ENCODE measurements around the gene OVOL3. TPM values are rescaled to one million over a fixed set of nuclear protein-coding genes. Genes with fewer than 3 reads are reported as not detected.

The OVOL3 gene
- total and polyA plus RNA-seq, 11 donors = not detected

GRCh38 chr19:36101550-36102327, 9.2 kb upstream of the OVOL3 start:
- peak overlapping the region in 4 of 12 donors; percentile 29 to 43 (median 38) for H3K4me3 ChIP-seq
- no peak for ATAC-seq
- peaks cover 0 to 34% (median 19%) of the 10 kb centered on the region in 12 donors for H3K4me1 ChIP-seq

GRCh38 chr19:36103040-36103626, 7.8 kb upstream of the OVOL3 start:
- DNase-seq = no peak
- 89 to 94% (median 92%) methylated on average over 18 to 24 of the region's 24 CpGs for WGBS, 4 donors
- Histone ChIP-seq H3K4me3 (no peak overlapping the region), H3K27me3 (no peaks in the 10 kb centered on the region), H3K9me3 (no peaks in the 10 kb centered on the region), H3K36me3 (peaks cover 0 to 29% (median 0%) of the 10 kb centered on the region in 9 donors), H3K4me1 (peaks cover 0 to 34% (median 15%) of the 10 kb centered on the region in 12 donors), H3K27ac (peak overlapping the region in 1 of 12 donors; percentile 26)
- intact Hi-C loops (cut with DNase I) = loop anchor here in 2 of 10 donors (5.0 kb wide), 2 partner anchors 36 to 46 kb away; no protein-coding TSS in a partner anchor
- no peak for ATAC-seq
- TF ChIP-seq CTCF (IDR thresholded peaks at IDR 0.05) (no peak), POLR2A (IDR thresholded peaks at IDR 0.05) (no peak)

More at GRCh38 chr19:36101550-36102327, 9.2 kb upstream of the OVOL3 start:
- no peak for TF ChIP-seq POLR2A (IDR thresholded peaks at IDR 0.05)
- TF ChIP-seq CTCF (IDR thresholded peaks at IDR 0.05) = no peak
- H3K27ac ChIP-seq = peak overlapping the region in 10 of 12 donors; percentile 32 to 96 (median 82)
- WGBS, 4 donors = 76 to 86% (median 82%) methylated on average over 19 to 27 of the region's 27 CpGs
- H3K36me3 ChIP-seq = peaks cover 0 to 31% (median 0%) of the 10 kb centered on the region in 9 donors
- no peak for DNase-seq
- intact Hi-C loops (cut with DNase I) = loop anchor here in 2 of 10 donors (5.0 kb wide), 2 partner anchors 34 to 44 kb away; no protein-coding TSS in a partner anchor
- H3K9me3 ChIP-seq = no peaks in the 10 kb centered on the region
- no peaks in the 10 kb centered on the region for H3K27me3 ChIP-seq

GRCh38 chr19:36103842-36104552, 6.9 kb upstream of the OVOL3 start:
- WGBS, 4 donors = 76 to 89% (median 83%) methylated on average over 11 to 12 of the region's 12 CpGs
- H3K27ac ChIP-seq = no peak overlapping the region
- TF ChIP-seq POLR2A (IDR thresholded peaks at IDR 0.05) (no peak), CTCF (IDR thresholded peaks at IDR 0.05) (no peak)
- no peak overlapping the region for H3K4me3 ChIP-seq
- H3K27me3 ChIP-seq = no peaks in the 10 kb centered on the region
- H3K9me3 ChIP-seq = no peaks in the 10 kb centered on the region
- H3K4me1 ChIP-seq = peaks cover 0 to 34% (median 15%) of the 10 kb centered on the region in 12 donors
- ATAC-seq = no peak
- H3K36me3 ChIP-seq = peaks cover 0 to 29% (median 0%) of the 10 kb centered on the region in 9 donors
- DNase-seq = no peak
- intact Hi-C loops (cut with DNase I) = loop anchor here in 2 of 10 donors (5.0 kb wide), 2 partner anchors 37 to 47 kb away; no protein-coding TSS in a partner anchor
